ENCODE measurements around the gene PHF19.
A peak's percentile ranks its signal among the peaks of the same experiment; 100 is the strongest.

The PHF19 gene

GRCh38 chr9:120891245-120891883 is 14.4 kb upstream of the PHF19 start:
- no CpG with 5 or more reads among the region's 10 CpGs for WGBS, 2 donors (ENCODE audit: extremely low coverage in 2 of 2, insufficient read length in 2 of 2, insufficient replicate concordance in 1 of 2)
- no peak for DNase-seq (ENCODE audit: low spot score)

DNA sequence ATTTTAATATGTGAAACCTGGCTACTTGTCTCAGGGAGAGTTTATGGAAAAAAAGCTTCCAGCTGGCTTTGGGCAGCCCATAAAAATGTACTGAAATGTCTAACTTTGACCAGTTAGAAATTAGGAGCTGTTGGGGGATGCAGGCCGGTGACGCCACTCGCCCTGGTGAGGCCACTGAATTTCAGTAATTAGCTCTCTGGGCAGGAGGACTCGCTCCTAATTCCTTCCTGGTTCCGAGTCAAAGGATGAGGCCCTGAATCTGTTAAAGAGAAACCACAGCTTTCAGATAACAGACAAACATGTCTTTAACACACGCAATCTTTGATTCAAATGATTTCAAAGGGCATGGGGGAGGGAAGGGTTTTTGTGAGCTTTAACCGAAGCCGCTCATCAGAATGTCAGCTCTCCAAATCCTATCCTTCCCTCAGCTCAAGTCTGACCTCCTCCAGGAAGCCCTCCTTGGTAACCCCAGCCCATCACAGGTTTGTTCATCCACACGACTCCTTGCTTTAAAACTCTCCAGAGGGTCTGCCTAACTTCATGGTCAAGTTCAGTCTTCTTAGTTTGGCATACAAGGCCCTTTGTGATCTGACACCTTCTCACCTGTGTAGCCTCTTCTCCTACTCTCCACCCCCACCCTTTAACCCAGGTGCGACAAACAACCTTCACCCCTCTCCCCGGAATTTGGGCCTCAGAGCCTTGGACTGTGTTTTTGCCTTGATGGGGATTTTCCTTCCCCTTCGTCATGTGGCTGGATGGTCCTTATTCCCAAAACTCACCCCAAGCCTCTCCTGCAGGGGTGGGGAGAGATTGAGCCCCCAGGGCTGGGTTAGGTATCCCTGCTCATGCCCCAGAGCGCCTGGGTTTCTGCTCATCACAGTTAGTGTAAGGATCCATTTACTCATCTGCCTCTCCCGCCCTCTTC is 13.6 kb upstream of the PHF19 start:
- no CpG with 5 or more reads among the region's 14 CpGs for WGBS, 2 donors (ENCODE audit: extremely low coverage in 2 of 2, insufficient read length in 2 of 2, insufficient replicate concordance in 1 of 2)
- no peaks in the 10 kb centered on the region for H3K9me3 ChIP-seq (replicated peaks in 1 of 2; ENCODE audit: control insufficient read depth in 2 of 2, insufficient read depth in 1 of 2, low read depth in 1 of 2, low read length in 2 of 2)
- H3K4me1 ChIP-seq (ENCODE audit: control insufficient read depth in 2 of 2, insufficient read depth in 1 of 2, low read depth in 1 of 2, low read length in 2 of 2) = no peaks in the 10 kb centered on the region
- no peak overlapping the region for H3K9ac ChIP-seq (ENCODE audit: low read depth, low read length, poor library complexity)
- no peak overlapping the region for H3K27ac ChIP-seq (replicated peaks; ENCODE audit: low read length)
- H4K91ac ChIP-seq (ENCODE audit: low read depth, low read length, poor library complexity) = no peak overlapping the region
- H2AK5ac ChIP-seq (ENCODE audit: low read depth, low read length) = no peak overlapping the region
- H3K27me3 ChIP-seq (ENCODE audit: control insufficient read depth in 3 of 3, insufficient read depth in 3 of 3, low read depth in 1 of 3, low read length in 3 of 3) = peaks cover 0 to 29% (median 0%) of the 10 kb centered on the region in 3 experiments
- no peak overlapping the region for H2BK5ac ChIP-seq (ENCODE audit: low read length)
- H4K8ac ChIP-seq (ENCODE audit: low read depth, low read length) = no peak overlapping the region
- H2AFZ ChIP-seq (ENCODE audit: low read length) = peak overlapping the region; percentile 49
- H3K4ac ChIP-seq (ENCODE audit: low read length) = no peak overlapping the region
- H2BK120ac ChIP-seq (ENCODE audit: low read depth, low read length) = no peak overlapping the region
- H3K18ac ChIP-seq (ENCODE audit: low read length) = no peak overlapping the region
- no peak overlapping the region for H2BK12ac ChIP-seq (ENCODE audit: low read length)
- peak overlapping the region; percentile 9 for H3K23ac ChIP-seq (ENCODE audit: low read depth, low read length, poor library complexity)
- H3K36me3 ChIP-seq (replicated peaks in 1 of 2; ENCODE audit: control insufficient read depth in 2 of 2, insufficient read depth in 2 of 2, low read length in 2 of 2) = no peaks in the 10 kb centered on the region
- H3K79me1 ChIP-seq (ENCODE audit: low read depth, low read length) = no peaks in the 10 kb centered on the region
- no peak overlapping the region for H3K4me3 ChIP-seq (ENCODE audit: low read length in 2 of 2)
- no peak for DNase-seq (ENCODE audit: low spot score)
- no peak overlapping the region for H3K14ac ChIP-seq (ENCODE audit: low read length)
- no peak overlapping the region for H3K4me2 ChIP-seq (ENCODE audit: insufficient read depth, low read length, poor library complexity, severe bottlenecking)
- H2BK15ac ChIP-seq (ENCODE audit: low read length) = no peak overlapping the region

More at GRCh38 chr9:120891245-120891883, 14.4 kb upstream of the PHF19 start:
- no peak overlapping the region for H2AK5ac ChIP-seq (ENCODE audit: low read depth, low read length)
- no peaks in the 10 kb centered on the region for H3K79me1 ChIP-seq (ENCODE audit: low read depth, low read length)
- no peaks in the 10 kb centered on the region for H3K4me1 ChIP-seq (ENCODE audit: control insufficient read depth in 2 of 2, insufficient read depth in 1 of 2, low read depth in 1 of 2, low read length in 2 of 2)
- H3K9me3 ChIP-seq (replicated peaks in 1 of 2; ENCODE audit: control insufficient read depth in 2 of 2, insufficient read depth in 1 of 2, low read depth in 1 of 2, low read length in 2 of 2) = no peaks in the 10 kb centered on the region
- no peak overlapping the region for H4K91ac ChIP-seq (ENCODE audit: low read depth, low read length, poor library complexity)
- H4K8ac ChIP-seq (ENCODE audit: low read depth, low read length) = no peak overlapping the region
- peak overlapping the region; percentile 9 for H3K23ac ChIP-seq (ENCODE audit: low read depth, low read length, poor library complexity)
- no peak overlapping the region for H3K4ac ChIP-seq (ENCODE audit: low read length)
- no peak overlapping the region for H3K4me3 ChIP-seq (ENCODE audit: low read length in 2 of 2)
- H3K36me3 ChIP-seq (replicated peaks in 1 of 2; ENCODE audit: control insufficient read depth in 2 of 2, insufficient read depth in 2 of 2, low read length in 2 of 2) = no peaks in the 10 kb centered on the region
- no peak overlapping the region for H3K4me2 ChIP-seq (ENCODE audit: insufficient read depth, low read length, poor library complexity, severe bottlenecking)
- no peak overlapping the region for H3K18ac ChIP-seq (ENCODE audit: low read length)
- H3K27ac ChIP-seq (replicated peaks; ENCODE audit: low read length) = no peak overlapping the region
- H2BK15ac ChIP-seq (ENCODE audit: low read length) = no peak overlapping the region
- H2BK120ac ChIP-seq (ENCODE audit: low read depth, low read length) = no peak overlapping the region
- no peak overlapping the region for H3K14ac ChIP-seq (ENCODE audit: low read length)
- no peak overlapping the region for H2BK12ac ChIP-seq (ENCODE audit: low read length)
- H2BK5ac ChIP-seq (ENCODE audit: low read length) = no peak overlapping the region
- H2AFZ ChIP-seq (ENCODE audit: low read length) = no peak overlapping the region
- H3K9ac ChIP-seq (ENCODE audit: low read depth, low read length, poor library complexity) = no peak overlapping the region
- H3K27me3 ChIP-seq (ENCODE audit: control insufficient read depth in 3 of 3, insufficient read depth in 3 of 3, low read depth in 1 of 3, low read length in 3 of 3) = peaks cover 0 to 22% (median 0%) of the 10 kb centered on the region in 3 experiments

- H3K79me1 ChIP-seq (ENCODE audit: low read depth, low read length) = no peaks in the 10 kb centered on the region
- H3K36me3 ChIP-seq (replicated peaks in 1 of 2; ENCODE audit: control insufficient read depth in 2 of 2, insufficient read depth in 2 of 2, low read length in 2 of 2) = no peaks in the 10 kb centered on the region
- H2BK120ac ChIP-seq (ENCODE audit: low read depth, low read length) = no peak overlapping the region
- H3K9me3 ChIP-seq (replicated peaks in 1 of 2; ENCODE audit: control insufficient read depth in 2 of 2, insufficient read depth in 1 of 2, low read depth in 1 of 2, low read length in 2 of 2) = no peaks in the 10 kb centered on the region
- peaks cover 0 to 29% (median 0%) of the 10 kb centered on the region in 3 experiments for H3K27me3 ChIP-seq (ENCODE audit: control insufficient read depth in 3 of 3, insufficient read depth in 3 of 3, low read depth in 1 of 3, low read length in 3 of 3)
- no peak overlapping the region for H3K4me2 ChIP-seq (ENCODE audit: insufficient read depth, low read length, poor library complexity, severe bottlenecking)
- H3K9ac ChIP-seq (ENCODE audit: low read depth, low read length, poor library complexity) = no peak overlapping the region
- H3K4me3 ChIP-seq (ENCODE audit: low read length in 2 of 2) = no peak overlapping the region
- no peaks in the 10 kb centered on the region for H3K4me1 ChIP-seq (ENCODE audit: control insufficient read depth in 2 of 2, insufficient read depth in 1 of 2, low read depth in 1 of 2, low read length in 2 of 2)
- no peak overlapping the region for H3K23ac ChIP-seq (ENCODE audit: low read depth, low read length, poor library complexity)
- H4K91ac ChIP-seq (ENCODE audit: low read depth, low read length, poor library complexity) = no peak overlapping the region
- peak overlapping the region; percentile 33 for H2BK5ac ChIP-seq (ENCODE audit: low read length)
- H3K14ac ChIP-seq (ENCODE audit: low read length) = no peak overlapping the region
- peak overlapping the region; percentile 44 for H2AFZ ChIP-seq (ENCODE audit: low read length)
- H4K8ac ChIP-seq (ENCODE audit: low read depth, low read length) = no peak overlapping the region
- no peak overlapping the region for H2AK5ac ChIP-seq (ENCODE audit: low read depth, low read length)
- H3K4ac ChIP-seq (ENCODE audit: low read length) = no peak overlapping the region
- no peak overlapping the region for H3K18ac ChIP-seq (ENCODE audit: low read length)
- no peak overlapping the region for H2BK12ac ChIP-seq (ENCODE audit: low read length)
- DNase-seq (ENCODE audit: low spot score) = no peak
- no peak overlapping the region for H2BK15ac ChIP-seq (ENCODE audit: low read length)
- H3K27ac ChIP-seq (replicated peaks; ENCODE audit: low read length) = no peak overlapping the region
- WGBS, 2 donors (ENCODE audit: extremely low coverage in 2 of 2, insufficient read length in 2 of 2, insufficient replicate concordance in 1 of 2) = no CpG with 5 or more reads among the region's 1 CpG
Measured at GRCh38 chr9:120889606-120890271, 12.8 kb upstream of the PHF19 start.

- no peaks in the 10 kb centered on the region for H3K4me1 ChIP-seq (ENCODE audit: control insufficient read depth in 2 of 2, insufficient read depth in 1 of 2, low read depth in 1 of 2, low read length in 2 of 2)
- H3K4me2 ChIP-seq (ENCODE audit: insufficient read depth, low read length, poor library complexity, severe bottlenecking) = no peak overlapping the region
- no peak overlapping the region for H3K27ac ChIP-seq (replicated peaks; ENCODE audit: low read length)
- H4K8ac ChIP-seq (ENCODE audit: low read depth, low read length) = no peak overlapping the region
- no peak overlapping the region for H3K18ac ChIP-seq (ENCODE audit: low read length)
- H3K4ac ChIP-seq (ENCODE audit: low read length) = no peak overlapping the region
- no peak overlapping the region for H3K4me3 ChIP-seq (ENCODE audit: low read length in 2 of 2)
- H3K79me1 ChIP-seq (ENCODE audit: low read depth, low read length) = no peaks in the 10 kb centered on the region
- no peak overlapping the region for H2BK15ac ChIP-seq (ENCODE audit: low read length)
- H3K27me3 ChIP-seq (ENCODE audit: control insufficient read depth in 3 of 3, insufficient read depth in 3 of 3, low read depth in 1 of 3, low read length in 3 of 3) = peaks cover 0 to 22% (median 0%) of the 10 kb centered on the region in 3 experiments
- H2BK120ac ChIP-seq (ENCODE audit: low read depth, low read length) = no peak overlapping the region
- H3K23ac ChIP-seq (ENCODE audit: low read depth, low read length, poor library complexity) = no peak overlapping the region
- no peak overlapping the region for H2BK5ac ChIP-seq (ENCODE audit: low read length)
- peak overlapping the region; percentile 32 for H2AK5ac ChIP-seq (ENCODE audit: low read depth, low read length)
- H3K14ac ChIP-seq (ENCODE audit: low read length) = no peak overlapping the region
- no peak overlapping the region for H2AFZ ChIP-seq (ENCODE audit: low read length)
- H2BK12ac ChIP-seq (ENCODE audit: low read length) = no peak overlapping the region
- no peak for DNase-seq (ENCODE audit: low spot score)
- H3K9me3 ChIP-seq (replicated peaks in 1 of 2; ENCODE audit: control insufficient read depth in 2 of 2, insufficient read depth in 1 of 2, low read depth in 1 of 2, low read length in 2 of 2) = no peaks in the 10 kb centered on the region
- H3K36me3 ChIP-seq (replicated peaks in 1 of 2; ENCODE audit: control insufficient read depth in 2 of 2, insufficient read depth in 2 of 2, low read length in 2 of 2) = no peaks in the 10 kb centered on the region
- H4K91ac ChIP-seq (ENCODE audit: low read depth, low read length, poor library complexity) = no peak overlapping the region
- no peak overlapping the region for H3K9ac ChIP-seq (ENCODE audit: low read depth, low read length, poor library complexity)
Measured at GRCh38 chr9:120888626-120889025, 11.6 kb upstream of the PHF19 start.

Data from neuronal stem cell (in vitro differentiated cells).